ENCODE results near the gene PPP2R5A. TPM values are rescaled to one million over a fixed set of nuclear protein-coding genes. Genes with fewer than 3 reads are reported as not detected.

The PPP2R5A gene
- polyA plus RNA-seq, 3 donors: 28.1 to 38.4 (median 31.1) TPM

DNA sequence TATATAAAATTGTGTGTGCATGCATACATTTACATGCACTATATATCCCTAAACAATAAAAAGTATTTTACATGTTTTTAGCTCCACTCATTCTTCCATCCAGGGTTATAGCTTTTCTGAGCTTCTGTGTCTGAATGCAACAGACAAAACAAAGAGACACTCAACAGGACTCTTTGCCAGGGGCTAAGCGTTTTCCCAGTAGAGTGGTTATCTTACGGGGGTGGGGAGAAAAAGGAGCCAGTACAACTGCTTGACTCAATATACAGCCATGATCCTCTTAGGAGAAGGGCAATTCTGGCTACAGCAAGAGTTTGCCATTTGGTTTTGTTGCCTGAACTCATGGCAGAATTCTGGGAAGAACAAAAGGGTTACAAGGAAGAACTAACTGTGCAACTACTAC is 14.6 kb upstream of the PPP2R5A start:
- Histone ChIP-seq H2AFZ (ENCODE audit: insufficient read depth, low read depth, low read length, poor library complexity, severe bottlenecking) (no peak overlapping the region), H3K4me1 (ENCODE audit: control insufficient read depth in 1 of 2, insufficient read depth in 2 of 2, low read length in 2 of 2) (peaks cover 4 to 5% of the 10 kb centered on the region in 2 donors), H3K79me2 (ENCODE audit: insufficient read depth, low read length) (no peaks in the 10 kb centered on the region), H4K20me1 (ENCODE audit: insufficient read depth, low read length) (no peaks in the 10 kb centered on the region), H3K27me3 (ENCODE audit: control insufficient read depth in 2 of 2, insufficient read depth in 2 of 2, low read length in 2 of 2) (no peaks in the 10 kb centered on the region), H3K27ac (ENCODE audit: low read depth in 1 of 2, low read length in 2 of 2) (no peak overlapping the region), H3K4me3 (replicated peaks in 1 of 3; ENCODE audit: low read depth in 2 of 3, low read length in 3 of 3) (no peak overlapping the region), H3K9ac (ENCODE audit: insufficient read depth, low read length, poor library complexity, severe bottlenecking) (no peak overlapping the region), H3K9me3 (replicated peaks in 1 of 2; ENCODE audit: control insufficient read depth in 1 of 2, insufficient read depth in 1 of 2, low read length in 2 of 2) (no peaks in the 10 kb centered on the region), H3K4me2 (replicated peaks; ENCODE audit: extremely low read depth, low read length, poor library complexity, severe bottlenecking) (no peak overlapping the region), H3K36me3 (replicated peaks in 1 of 2; ENCODE audit: control insufficient read depth in 1 of 2, insufficient read depth in 2 of 2, low read length in 2 of 2) (no peaks in the 10 kb centered on the region)
- DNase-seq: no peak
- H3K4me1 Mint-ChIP-seq: peaks cover 6% of the 10 kb centered on the region
- no CpG with 5 or more reads among the region's 2 CpGs for WGBS (ENCODE audit: insufficient coverage)
- intact Hi-C loops (cut with micrococcal nuclease): no loop called here
- no peak overlapping the region for H3K27ac Mint-ChIP-seq
- no peaks in the 10 kb centered on the region for H3K9me3 Mint-ChIP-seq
- no peak overlapping the region for H3K4me3 Mint-ChIP-seq
- H3K27me3 Mint-ChIP-seq (ENCODE audit: low read depth in 3 of 3): peaks cover 0 to 3% (median 0%) of the 10 kb centered on the region in 3 donors
- TF ChIP-seq, protein P1, sequence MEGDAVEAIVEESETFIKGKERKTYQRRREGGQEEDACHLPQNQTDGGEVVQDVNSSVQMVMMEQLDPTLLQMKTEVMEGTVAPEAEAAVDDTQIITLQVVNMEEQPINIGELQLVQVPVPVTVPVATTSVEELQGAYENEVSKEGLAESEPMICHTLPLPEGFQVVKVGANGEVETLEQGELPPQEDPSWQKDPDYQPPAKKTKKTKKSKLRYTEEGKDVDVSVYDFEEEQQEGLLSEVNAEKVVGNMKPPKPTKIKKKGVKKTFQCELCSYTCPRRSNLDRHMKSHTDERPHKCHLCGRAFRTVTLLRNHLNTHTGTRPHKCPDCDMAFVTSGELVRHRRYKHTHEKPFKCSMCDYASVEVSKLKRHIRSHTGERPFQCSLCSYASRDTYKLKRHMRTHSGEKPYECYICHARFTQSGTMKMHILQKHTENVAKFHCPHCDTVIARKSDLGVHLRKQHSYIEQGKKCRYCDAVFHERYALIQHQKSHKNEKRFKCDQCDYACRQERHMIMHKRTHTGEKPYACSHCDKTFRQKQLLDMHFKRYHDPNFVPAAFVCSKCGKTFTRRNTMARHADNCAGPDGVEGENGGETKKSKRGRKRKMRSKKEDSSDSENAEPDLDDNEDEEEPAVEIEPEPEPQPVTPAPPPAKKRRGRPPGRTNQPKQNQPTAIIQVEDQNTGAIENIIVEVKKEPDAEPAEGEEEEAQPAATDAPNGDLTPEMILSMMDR (IDR thresholded peaks at IDR 0.05): no peak
- H3K36me3 Mint-ChIP-seq: no peaks in the 10 kb centered on the region

DNA sequence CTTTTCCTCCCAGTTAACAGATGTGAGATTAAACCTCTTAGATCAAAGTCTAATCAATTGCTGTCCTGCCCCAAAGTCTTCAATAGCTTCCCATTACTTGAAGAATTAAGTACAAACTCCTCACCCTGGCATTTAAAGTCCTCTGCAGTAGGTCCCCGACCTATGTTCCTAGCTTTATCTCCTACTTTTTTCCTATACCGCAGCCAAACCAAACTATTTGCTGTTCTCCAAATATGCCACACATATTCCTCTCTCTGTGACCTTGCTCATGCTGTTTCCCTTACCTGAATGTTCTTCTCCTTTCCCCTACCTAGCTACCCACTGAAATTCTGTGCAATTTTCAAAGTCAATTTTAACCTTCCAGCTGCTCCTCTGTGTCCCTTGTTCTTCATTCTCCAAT is 14.0 kb upstream of the PPP2R5A start:
- intact Hi-C loops (cut with micrococcal nuclease): no loop called here
- no peaks in the 10 kb centered on the region for H3K27me3 ChIP-seq (ENCODE audit: control insufficient read depth in 2 of 2, insufficient read depth in 2 of 2, low read length in 2 of 2)
- H3K9ac ChIP-seq (ENCODE audit: insufficient read depth, low read length, poor library complexity, severe bottlenecking): no peak overlapping the region
- no peaks in the 10 kb centered on the region for H3K9me3 Mint-ChIP-seq
- 95% methylated on average over 2 of the region's 2 CpGs for WGBS (ENCODE audit: insufficient coverage)
- no peak overlapping the region for H3K4me2 ChIP-seq (replicated peaks; ENCODE audit: extremely low read depth, low read length, poor library complexity, severe bottlenecking)
- H3K4me1 Mint-ChIP-seq: peaks cover 6% of the 10 kb centered on the region
- no peak overlapping the region for H3K27ac ChIP-seq (ENCODE audit: low read depth in 1 of 2, low read length in 2 of 2)
- H3K4me3 Mint-ChIP-seq: no peak overlapping the region
- no peaks in the 10 kb centered on the region for H3K36me3 ChIP-seq (replicated peaks in 1 of 2; ENCODE audit: control insufficient read depth in 1 of 2, insufficient read depth in 2 of 2, low read length in 2 of 2)
- no peaks in the 10 kb centered on the region for H4K20me1 ChIP-seq (ENCODE audit: insufficient read depth, low read length)
- TF ChIP-seq, protein P1 (IDR thresholded peaks at IDR 0.05): no peak
- no peak for DNase-seq
- no peaks in the 10 kb centered on the region for H3K36me3 Mint-ChIP-seq
- peaks cover 4 to 5% of the 10 kb centered on the region in 2 donors for H3K4me1 ChIP-seq (ENCODE audit: control insufficient read depth in 1 of 2, insufficient read depth in 2 of 2, low read length in 2 of 2)
- H3K9me3 ChIP-seq (replicated peaks in 1 of 2; ENCODE audit: control insufficient read depth in 1 of 2, insufficient read depth in 1 of 2, low read length in 2 of 2): no peaks in the 10 kb centered on the region
- peaks cover 0 to 3% (median 0%) of the 10 kb centered on the region in 3 donors for H3K27me3 Mint-ChIP-seq (ENCODE audit: low read depth in 3 of 3)
- H3K27ac Mint-ChIP-seq: no peak overlapping the region
- H3K79me2 ChIP-seq (ENCODE audit: insufficient read depth, low read length): no peaks in the 10 kb centered on the region
- H2AFZ ChIP-seq (ENCODE audit: insufficient read depth, low read depth, low read length, poor library complexity, severe bottlenecking): no peak overlapping the region
- no peak overlapping the region for H3K4me3 ChIP-seq (replicated peaks in 1 of 3; ENCODE audit: low read depth in 2 of 3, low read length in 3 of 3)
